PC-9 (cell line): ENCODE results near the gene ROGDI. TPM values are rescaled to one million over a fixed set of nuclear protein-coding genes. Genes with fewer than 3 reads are reported as not detected.

Experiments
- BruUV-seq: library from RNA; stranded (reverse); fragments of 400-500 nt; replicated peaks from 2 replicates; lab custom pipeline; 2021; lab: Mats Ljungman, UMichigan
- CTCF ChIA-PET: fragments of 300-600 bp; sonication (Branson Sonifier 250); formaldehyde crosslinking; loops from one replicate; lab custom pipeline; 2022; ENCODE audit warnings: antibody characterized with exemption; lab: Charles Lee
- POLR2A ChIA-PET: fragments of 300-600 bp; sonication (Branson Sonifier 250); formaldehyde crosslinking; loops from one replicate; lab custom pipeline; 2022; ENCODE audit warnings: antibody characterized with exemption; ENCODE audit not compliant: unreplicated experiment; lab: Charles Lee
- DNase-seq, 2 experiments: peaks; one replicate each; pipeline versions ENCODE4 v3.0.0 to v3.0.0-alpha.2; 2015 to 2022; ENCODE audit warnings: mixed read lengths in 1 of 2
- H2AFZ ChIP-seq: fragments of 200-600 bp; sonication (generic); 2 replicates; pipeline ENCODE4 v1.8.1; 2017; ENCODE audit warnings: antibody characterized with exemption
- H3F3A ChIP-seq: fragments of 200-600 bp; sonication (generic); 2 replicates; pipeline ENCODE4 v1.8.1; 2017; ENCODE audit warnings: antibody characterized with exemption, mild to moderate bottlenecking, low read depth; ENCODE audit not compliant: insufficient read depth
- H3K27ac ChIP-seq: fragments of 200-600 bp; sonication (generic); 2 replicates; pipeline ENCODE4 v1.6.1; 2016; ENCODE audit warnings: mixed run types
- H3K27me3 ChIP-seq: fragments of 200-600 bp; sonication (generic); 2 replicates; pipeline ENCODE4 v1.6.1; 2016; ENCODE audit warnings: low read depth, mixed run types; ENCODE audit not compliant: insufficient read depth
- H3K36me3 ChIP-seq: fragments of 200-600 bp; sonication (generic); 2 replicates; pipeline ENCODE4 v1.6.1; 2016; ENCODE audit warnings: low read depth, mixed run types
- H3K4me1 ChIP-seq: fragments of 200-600 bp; sonication (generic); replicated peaks from 2 replicates; pipeline ENCODE4 v1.6.1; 2016; ENCODE audit warnings: mixed run types; ENCODE audit not compliant: insufficient read depth
- H3K4me2 ChIP-seq: fragments of 200-600 bp; sonication (generic); 2 replicates; pipeline ENCODE4 v1.6.1; 2017; ENCODE audit warnings: mixed run types
- H3K4me3 ChIP-seq: fragments of 200-600 bp; sonication (generic); 2 replicates; pipeline ENCODE4 v1.6.1; 2016; ENCODE audit warnings: mixed run types
- H3K79me2 ChIP-seq: fragments of 200-600 bp; sonication (generic); 2 replicates; pipeline ENCODE4 v1.6.1; 2017; ENCODE audit warnings: low read depth, mixed run types
- H3K9me2 ChIP-seq: fragments of 200-600 bp; sonication (generic); 2 replicates; pipeline ENCODE4 v1.8.1; 2017; ENCODE audit warnings: mild to moderate bottlenecking; ENCODE audit not compliant: insufficient read depth
- H3K9me3 ChIP-seq: fragments of 200-600 bp; sonication (generic); 2 replicates; pipeline ENCODE4 v1.8.1; 2016; ENCODE audit warnings: low read depth; ENCODE audit not compliant: insufficient read depth
- H4K20me1 ChIP-seq: fragments of 200-600 bp; sonication (generic); 2 replicates; pipeline ENCODE4 v1.8.1; 2017; ENCODE audit not compliant: insufficient read depth
- EZH2 ChIP-seq: fragments of 200-600 bp; sonication (generic); IDR thresholded peaks from 2 replicates; pipeline ENCODE4 v1.8.0; 2017; ENCODE audit warnings: antibody characterized with exemption, low read depth
- intact Hi-C: fragments of 100-400 bp; cut with micrococcal nuclease; formaldehyde crosslinking; loops from one replicate; pipeline ENCODE4 v1.10.0; 2022; ENCODE audit not compliant: unreplicated experiment
- total RNA-seq: library from RNA; stranded (reverse); gene quantifications from 2 replicates; pipeline ENCODE4 v1.2.3, GENCODE V29; 2021
- TF ChIP-seq, protein P1 (sequence below): fragments of 200-600 bp; sonication (generic); conservative IDR thresholded peaks from 2 replicates; pipeline ENCODE4 v1.6.1; 2017; ENCODE audit warnings: mixed run types, antibody characterized with exemption, mild to moderate bottlenecking, moderate library complexity

The ROGDI gene
- total RNA-seq, 1 experiment from 2014 or later = 40.8 TPM

DNA sequence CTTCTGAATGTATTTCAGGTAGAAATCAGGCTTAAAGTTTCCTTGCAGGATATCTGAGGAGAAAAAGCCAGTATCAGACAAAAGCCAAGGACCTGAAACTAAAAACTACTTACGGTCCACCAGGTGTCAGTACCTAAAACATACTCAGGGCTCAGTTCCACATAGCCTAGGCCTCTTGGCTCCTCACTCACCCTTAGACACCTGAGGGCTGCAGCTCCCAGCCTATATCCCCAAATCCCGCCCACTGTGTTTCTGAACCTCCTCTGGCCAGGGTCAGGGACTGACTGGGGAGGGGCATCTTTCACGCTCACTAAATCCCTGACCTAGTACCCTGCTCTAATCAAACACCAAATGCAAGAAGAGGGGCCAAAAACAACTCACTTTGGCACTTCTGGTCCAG lies 8.8 kb upstream of the ROGDI start:
- H3K4me1 ChIP-seq = no peaks in the 10 kb centered on the region
- no peak overlapping the region for H3K4me2 ChIP-seq
- no peaks in the 10 kb centered on the region for H3K9me2 ChIP-seq
- BruUV-seq = no TSS peak
- no peaks in the 10 kb centered on the region for H3K79me2 ChIP-seq
- H4K20me1 ChIP-seq = no peaks in the 10 kb centered on the region; the same call in 1 of the 2 replicates
- intact Hi-C loops = no loop called here
- no peaks in the 10 kb centered on the region for H3K9me3 ChIP-seq
- peaks cover 13% of the 10 kb centered on the region; the same call in 1 of the 2 replicates for H3K36me3 ChIP-seq
- ChIA-PET CTCF (no interaction called here), POLR2A (no interaction called here)
- peaks cover 18% of the 10 kb centered on the region for H3F3A ChIP-seq
- H2AFZ ChIP-seq = no peak overlapping the region
- H3K4me3 ChIP-seq = no peak overlapping the region
- no peak for DNase-seq
- no peak overlapping the region for H3K27ac ChIP-seq
- H3K27me3 ChIP-seq = no peaks in the 10 kb centered on the region
- TF ChIP-seq, protein P1, sequence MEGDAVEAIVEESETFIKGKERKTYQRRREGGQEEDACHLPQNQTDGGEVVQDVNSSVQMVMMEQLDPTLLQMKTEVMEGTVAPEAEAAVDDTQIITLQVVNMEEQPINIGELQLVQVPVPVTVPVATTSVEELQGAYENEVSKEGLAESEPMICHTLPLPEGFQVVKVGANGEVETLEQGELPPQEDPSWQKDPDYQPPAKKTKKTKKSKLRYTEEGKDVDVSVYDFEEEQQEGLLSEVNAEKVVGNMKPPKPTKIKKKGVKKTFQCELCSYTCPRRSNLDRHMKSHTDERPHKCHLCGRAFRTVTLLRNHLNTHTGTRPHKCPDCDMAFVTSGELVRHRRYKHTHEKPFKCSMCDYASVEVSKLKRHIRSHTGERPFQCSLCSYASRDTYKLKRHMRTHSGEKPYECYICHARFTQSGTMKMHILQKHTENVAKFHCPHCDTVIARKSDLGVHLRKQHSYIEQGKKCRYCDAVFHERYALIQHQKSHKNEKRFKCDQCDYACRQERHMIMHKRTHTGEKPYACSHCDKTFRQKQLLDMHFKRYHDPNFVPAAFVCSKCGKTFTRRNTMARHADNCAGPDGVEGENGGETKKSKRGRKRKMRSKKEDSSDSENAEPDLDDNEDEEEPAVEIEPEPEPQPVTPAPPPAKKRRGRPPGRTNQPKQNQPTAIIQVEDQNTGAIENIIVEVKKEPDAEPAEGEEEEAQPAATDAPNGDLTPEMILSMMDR = no peak
- no peak for TF ChIP-seq EZH2

DNA sequence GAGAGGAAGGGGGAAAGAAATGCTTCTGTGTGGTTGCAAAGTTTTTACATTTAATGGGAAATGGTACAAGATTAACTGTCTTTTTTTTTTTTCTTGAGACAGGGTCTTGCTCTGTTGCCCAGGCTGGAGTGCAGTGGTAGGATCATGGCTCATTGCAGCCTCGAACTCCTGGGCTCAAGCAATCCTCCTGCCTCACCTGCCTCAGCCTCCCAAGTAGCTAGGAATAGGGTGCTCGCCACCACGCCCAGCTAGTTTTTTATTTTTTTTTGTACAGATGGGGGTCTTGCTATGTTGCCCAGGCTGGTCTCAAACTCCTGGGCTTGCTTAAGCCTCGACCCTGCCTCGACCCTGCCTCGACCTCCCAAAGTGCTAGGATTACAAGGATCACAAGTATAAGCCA lies 3.8 kb upstream of the ROGDI start:
- BruUV-seq = no TSS peak
- Histone ChIP-seq H3K9me2 (no peaks in the 10 kb centered on the region), H3K4me2 (no peak overlapping the region), H3K27me3 (no peaks in the 10 kb centered on the region), H3K27ac (no peak overlapping the region), H3K79me2 (no peaks in the 10 kb centered on the region), H3K36me3 (peaks cover 4% of the 10 kb centered on the region; the same call in 1 of the 2 replicates), H2AFZ (no peak overlapping the region), H3F3A (peaks cover 36% of the 10 kb centered on the region), H4K20me1 (no peaks in the 10 kb centered on the region; the same call in 1 of the 2 replicates), H3K9me3 (no peaks in the 10 kb centered on the region), H3K4me1 (peaks cover 12% of the 10 kb centered on the region), H3K4me3 (no peak overlapping the region)
- ChIA-PET CTCF (no interaction called here), POLR2A (no interaction called here)
- intact Hi-C loops = no loop called here
- no peak for TF ChIP-seq EZH2
- TF ChIP-seq, protein P1 = no peak
- DNase-seq = no peak

DNA sequence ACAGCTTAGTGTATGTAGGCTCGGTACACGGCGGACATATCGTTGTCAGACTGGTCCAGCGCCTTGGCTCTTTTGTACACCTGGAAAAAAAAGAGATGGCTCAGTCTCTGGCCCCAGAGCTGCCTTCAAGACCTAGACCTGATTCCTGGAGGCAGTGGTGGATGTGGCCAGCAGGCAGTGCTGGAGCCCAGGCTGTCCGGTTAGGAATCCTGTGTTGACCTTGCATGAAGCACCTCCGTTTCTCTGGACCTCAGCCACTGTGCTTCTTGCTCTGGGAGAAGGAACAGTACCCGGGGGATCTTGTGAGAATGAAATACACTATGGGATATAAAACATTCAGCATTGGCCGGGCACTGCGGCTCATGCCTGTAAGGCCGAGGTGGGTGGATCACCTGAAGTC lies 2.8 kb upstream of the ROGDI start:
- Histone ChIP-seq H3K36me3 (peaks cover 4% of the 10 kb centered on the region; the same call in 1 of the 2 replicates), H3K79me2 (no peaks in the 10 kb centered on the region), H3K4me2 (no peak overlapping the region), H3K27ac (no peak overlapping the region), H3K9me3 (no peaks in the 10 kb centered on the region), H3K27me3 (no peaks in the 10 kb centered on the region), H3K4me1 (peaks cover 14% of the 10 kb centered on the region), H2AFZ (no peak overlapping the region), H3F3A (peaks cover 35% of the 10 kb centered on the region), H3K9me2 (no peaks in the 10 kb centered on the region), H3K4me3 (no peak overlapping the region), H4K20me1 (no peaks in the 10 kb centered on the region; the same call in 1 of the 2 replicates)
- intact Hi-C loops = no loop called here
- CTCF ChIA-PET = interaction anchor here (0.5 kb wide), 1 partner anchor 152 kb away, joined by 8 read pairs; no protein-coding TSS in a partner anchor
- POLR2A ChIA-PET = no interaction called here
- DNase-seq = no peak
- no TSS peak for BruUV-seq
- no peak for TF ChIP-seq EZH2
- TF ChIP-seq, protein P1 = no peak
